GM23338 (cell line): ENCODE results near the gene RTN4RL2. TPM values are rescaled to one million over a fixed set of nuclear protein-coding genes. Genes with fewer than 3 reads are reported as not detected.

ENCODE experiments used
- ATAC-seq: fragments of 200-7000 bp; cut with Tn5 transposase; 3 replicates; pipeline ENCODE4 v1.9.1; 2020
- DNase-seq: peaks from one replicate; pipeline ENCODE4 v3.0.0-alpha.2; 2015; ENCODE audit warnings: low spot score
- H2AFZ ChIP-seq: fragments of 200-600 bp; sonication (generic); 2 replicates; pipeline ENCODE4 v1.8.0; 2016; ENCODE audit warnings: antibody characterized with exemption, mild to moderate bottlenecking, moderate library complexity
- H3F3A ChIP-seq: fragments of 200-600 bp; sonication (generic); replicated peaks from 2 replicates; pipeline ENCODE4 v1.8.0; 2017; ENCODE audit warnings: antibody characterized with exemption, mixed run types, low read depth
- H3K27ac ChIP-seq: fragments of 200-600 bp; sonication (generic); 2 replicates; pipeline ENCODE4 v1.6.1; 2016; ENCODE audit warnings: low read depth
- H3K27me3 ChIP-seq: fragments of 200-600 bp; sonication (generic); 2 replicates; pipeline ENCODE4 v1.8.0; 2016; ENCODE audit warnings: mild to moderate bottlenecking, mixed run types, moderate library complexity; ENCODE audit not compliant: insufficient read depth
- H3K36me3 ChIP-seq: fragments of 200-600 bp; sonication (generic); 2 replicates; pipeline ENCODE4 v1.8.0; 2016; ENCODE audit warnings: mild to moderate bottlenecking; ENCODE audit not compliant: insufficient read depth
- H3K4me1 ChIP-seq: fragments of 200-600 bp; sonication (generic); 2 replicates; pipeline ENCODE4 v1.8.0; 2016; ENCODE audit warnings: mild to moderate bottlenecking, moderate library complexity; ENCODE audit not compliant: insufficient read depth
- H3K4me2 ChIP-seq: fragments of 200-600 bp; sonication (generic); 2 replicates; pipeline ENCODE4 v1.7.1; 2017; ENCODE audit warnings: mixed run types
- H3K4me3 ChIP-seq: fragments of 200-600 bp; sonication (generic); 2 replicates; pipeline ENCODE4 v1.6.1; 2016; ENCODE audit warnings: mixed run types
- H3K79me2 ChIP-seq: fragments of 200-600 bp; sonication (generic); replicated peaks from 2 replicates; pipeline ENCODE4 v1.8.0; 2017; ENCODE audit warnings: mild to moderate bottlenecking; ENCODE audit not compliant: insufficient read depth
- H3K9me2 ChIP-seq: fragments of 200-600 bp; sonication (generic); 2 replicates; pipeline ENCODE4 v1.8.0; 2017; ENCODE audit not compliant: insufficient read depth
- H4K20me1 ChIP-seq: fragments of 200-600 bp; sonication (generic); replicated peaks from 2 replicates; pipeline ENCODE4 v1.8.0; 2017; ENCODE audit warnings: mild to moderate bottlenecking; ENCODE audit not compliant: insufficient read depth
- H3K27ac Mint-ChIP-seq: 2 replicates; pipeline ENCODE4 v1.8.0; 2020; ENCODE audit warnings: inconsistent platforms, mild to moderate bottlenecking, moderate library complexity, mixed read lengths
- H3K27me3 Mint-ChIP-seq: 3 replicates; pipeline ENCODE4 v1.8.0; 2022; ENCODE audit warnings: low read depth, mild to moderate bottlenecking, moderate library complexity, mixed read lengths, inconsistent platforms; ENCODE audit not compliant: insufficient read depth, poor library complexity
- H3K36me3 Mint-ChIP-seq: 3 replicates; pipeline ENCODE4 v1.8.0; 2021; ENCODE audit warnings: low read depth, mild to moderate bottlenecking, inconsistent platforms, moderate library complexity, mixed read lengths
- H3K4me1 Mint-ChIP-seq: 3 replicates; pipeline ENCODE4 v1.8.0; 2020; ENCODE audit warnings: mild to moderate bottlenecking, inconsistent platforms, mixed read lengths
- H3K4me3 Mint-ChIP-seq: 3 replicates; pipeline ENCODE4 v1.8.0; 2021; ENCODE audit warnings: moderate library complexity, mild to moderate bottlenecking, inconsistent platforms, mixed read lengths
- H3K9me3 Mint-ChIP-seq: 3 replicates; pipeline ENCODE4 v1.8.0; 2020; ENCODE audit warnings: moderate library complexity, mild to moderate bottlenecking, inconsistent platforms, mixed read lengths
- EZH2 ChIP-seq: fragments of 200-600 bp; sonication (generic); IDR thresholded peaks from one replicate; pipeline ENCODE4 v1.8.0; 2017; ENCODE audit warnings: antibody characterized with exemption, mild to moderate bottlenecking, low read depth; ENCODE audit not compliant: unreplicated experiment
- ZNF462 ChIP-seq: fragments of 250-450 bp; sonication (Bioruptor Pico); IDR thresholded peaks from 2 replicates; pipeline ENCODE4 v1.5.0; 2020; ENCODE audit warnings: mild to moderate bottlenecking, moderate library complexity
- polyA plus RNA-seq: library from polyadenylated mRNA; unstranded; fragments of >200 nt; fragmentation: Nextera tagmentation; extraction: Ambion mirVana; gene quantifications from 2 replicates; pipeline ENCODE4 v1.2.1, GENCODE V29; 2016
- total RNA-seq: library from RNA; depleted of rRNA; stranded (reverse); fragments of >200 nt; shearing (Covaris generic); gene quantifications from 2 replicates; pipeline ENCODE4 v1.2.3, GENCODE V29; 2014

Gene RTN4RL2
- total and polyA plus RNA-seq, 2 experiments from 2014 or later = 13.9 to 15.9 TPM

GRCh38 chr11:57459164-57460021 is 935 bp upstream of the RTN4RL2 start:
- Histone ChIP-seq H3K27ac (no peak overlapping the region), H2AFZ (peak overlapping the region; percentile 97), H3F3A (0 out of 2 replicates have a peak, but pooled peaks cover 6% of the 10 kb centered on the region), H3K27me3 (peaks cover 48% of the 10 kb centered on the region), H3K4me3 (peak overlapping the region; percentile 93), H3K9me2 (no peaks in the 10 kb centered on the region), H3K36me3 (no peaks in the 10 kb centered on the region), H3K79me2 (peaks cover 14% of the 10 kb centered on the region), H3K4me2 (peak overlapping the region; percentile 100), H4K20me1 (no peaks in the 10 kb centered on the region; the same call in 1 of the 2 replicates), H3K4me1 (peaks cover 41% of the 10 kb centered on the region)
- Mint-ChIP-seq H3K27ac (no peak overlapping the region), H3K27me3 (peaks cover 48% of the 10 kb centered on the region), H3K36me3 (peaks cover 7% of the 10 kb centered on the region; the same call in 1 of the 3 replicates), H3K4me3 (peak overlapping the region; percentile 84), H3K4me1 (peaks cover 48% of the 10 kb centered on the region), H3K9me3 (no peaks in the 10 kb centered on the region; the same call in 1 of the 3 replicates)
- DNase-seq (peak; percentile 58), ATAC-seq (peak; percentile 4)
- TF ChIP-seq EZH2 (peak; percentile 56), ZNF462 (CRISPR knock-in tag) (no peak)
